K562 (cell line): ENCODE results near the gene MDH2. TPM values are rescaled to one million over a fixed set of nuclear protein-coding genes. Genes with fewer than 3 reads are reported as not detected.

Source experiments
- ATAC-seq: fragments of 200-7000 bp; cut with Tn5 transposase; 3 replicates; pipeline ENCODE4 v1.9.1; 2020; ENCODE audit warnings: moderate library complexity
- BruUV-seq: library from RNA; stranded (reverse); fragments of 400-500 nt; replicated peaks from 2 replicates; lab custom pipeline; 2021; lab: Mats Ljungman, UMichigan
- CTCF ChIA-PET: fragments of 300-600 bp; formaldehyde crosslinking; extraction: SDS; loops from one replicate; lab custom pipeline; 2021; ENCODE audit warnings: low intra/inter-chr PET ratio; lab: Yijun Ruan, JAX
- POLR2A ChIA-PET: fragments of 300-600, 350-650 bp; sonication (Branson Sonifier 250); formaldehyde crosslinking; extraction: SDS; loops from one replicate; lab custom pipeline; 2021; ENCODE audit warnings: antibody characterized with exemption, inconsistent platforms; lab: Yijun Ruan, JAX
- DNase-seq, 4 experiments: peaks; one replicate each; pipeline versions ENCODE4 v3.0.0 to v3.0.0-alpha.2; 2011 to 2018; ENCODE audit warnings: low spot score in 3 of 4, mixed read lengths in 3 of 4; ENCODE audit errors: extremely low read depth in 1 of 4
- FAIRE-seq: peaks from 2 replicates; lab custom pipeline; 2011; peaks lifted over from hg19 to GRCh38; lab: Jason Lieb, UNC
- H2AFZ ChIP-seq: 2 replicates; pipeline ENCODE4 v1.6.0; 2011; ENCODE audit warnings: low read depth, low read length, control low read depth, inconsistent platforms
- H3K27ac ChIP-seq: fragments of 200-600 bp; 3 replicates; pipeline ENCODE4 v1.8.0; 2011; ENCODE audit warnings: low read depth, mild to moderate bottlenecking, control low read depth, inconsistent platforms, low read length, moderate library complexity, mixed read lengths; ENCODE audit errors: extremely low read depth
- H3K27me3 ChIP-seq, 2 experiments: fragments of 300-600 bp in 1 of 2; 2 replicates in 1 of 2; 3 replicates in 1 of 2; pipeline versions ENCODE4 v1.6.0 to v1.8.0; 2011; ENCODE audit warnings: inconsistent platforms in 2 of 2, low read length in 2 of 2, mild to moderate bottlenecking in 1 of 2, mixed read lengths in 1 of 2, moderate library complexity in 1 of 2; ENCODE audit not compliant: control insufficient read depth in 2 of 2, insufficient read depth in 2 of 2
- H3K36me3 ChIP-seq: fragments of 300-600 bp; 3 replicates; pipeline ENCODE4 v1.8.0; 2011; ENCODE audit warnings: mild to moderate bottlenecking, low read length, inconsistent platforms; ENCODE audit not compliant: control insufficient read depth, insufficient read depth
- H3K4me1 ChIP-seq, 2 experiments: fragments of 200-600 bp in 1 of 2; replicated peaks in 1 of 2; 2 replicates in 1 of 2; 3 replicates in 1 of 2; pipeline versions ENCODE4 v1.5.1 to v1.8.0; 2011; ENCODE audit warnings: inconsistent platforms in 2 of 2, low read length in 2 of 2, mild to moderate bottlenecking in 1 of 2, mixed read lengths in 1 of 2, moderate library complexity in 1 of 2; ENCODE audit not compliant: control insufficient read depth in 2 of 2, insufficient read depth in 2 of 2
- H3K4me2 ChIP-seq: 2 replicates; pipeline ENCODE4 v1.6.1; 2011; ENCODE audit warnings: low read length, control low read depth, inconsistent platforms, mixed read lengths; ENCODE audit not compliant: insufficient read depth
- H3K4me3 ChIP-seq: fragments of 200-600 bp; sonication (generic), shearing (Covaris generic); 2 replicates; pipeline ENCODE4 v1.5.1; 2016; ENCODE audit warnings: control low read depth, inconsistent platforms
- H3K79me2 ChIP-seq: fragments of 200-600 bp; 3 replicates; pipeline ENCODE4 v1.8.0; 2011; ENCODE audit warnings: low read length, inconsistent platforms; ENCODE audit not compliant: control insufficient read depth, insufficient read depth
- H3K9ac ChIP-seq, 2 experiments: 2 replicates each; pipeline versions ENCODE4 v1.6.0 to v1.6.1; 2011; ENCODE audit warnings: low read depth in 2 of 2, low read length in 2 of 2, control low read depth in 1 of 2, inconsistent platforms in 1 of 2, mild to moderate bottlenecking in 1 of 2, mixed read lengths in 1 of 2; ENCODE audit not compliant: insufficient read depth in 1 of 2
- H3K9me1 ChIP-seq: one replicate; pipeline ENCODE4 v1.6.0; 2011; ENCODE audit warnings: inconsistent platforms, mild to moderate bottlenecking, low read length, moderate library complexity; ENCODE audit not compliant: control insufficient read depth, insufficient read depth
- H3K9me3 ChIP-seq: replicated peaks from 2 replicates; pipeline ENCODE4 v1.5.1; 2011; ENCODE audit warnings: low read depth, low read length, inconsistent platforms; ENCODE audit not compliant: control insufficient read depth, insufficient read depth
- H4K20me1 ChIP-seq: replicated peaks from 2 replicates; pipeline ENCODE4 v1.6.1; 2011; ENCODE audit warnings: low read length, inconsistent platforms, mixed read lengths; ENCODE audit not compliant: control insufficient read depth, insufficient read depth
- PRDM10 ChIP-seq: fragments of 450-650 bp; IDR thresholded peaks from 2 replicates; pipeline ENCODE4 v1.6.1; 2018; ENCODE audit not compliant: partially characterized antibody
- SPI1 ChIP-seq: IDR thresholded peaks from 2 replicates; pipeline ENCODE4 v1.6.1; 2011; ENCODE audit warnings: low read depth, low read length, control low read depth, borderline replicate concordance
- TAF1 ChIP-seq: IDR thresholded peaks from 2 replicates; pipeline ENCODE4 v1.6.1; 2011; ENCODE audit warnings: mild to moderate bottlenecking, low read length, moderate library complexity; ENCODE audit not compliant: insufficient read depth, control insufficient read depth, severe bottlenecking; ENCODE audit errors: extremely low read depth
- WGBS: fragments of 100-300 bp; shearing (Covaris generic); methylation state at CpG from one replicate; pipeline ENCODE4 v1.1.6; 2016; ENCODE audit warnings: low coverage, mixed read lengths; ENCODE audit not compliant: insufficient coverage; ENCODE audit errors: missing lambda C conversion rate; 5-methylcytosine and 5-hydroxymethylcytosine counted together
- in situ Hi-C: fragments of 300-500 bp; cut with MboI; formaldehyde crosslinking; loops from 4 replicates; pipeline ENCODE4 v1.15.0; 2018; ENCODE audit warnings: inconsistent platforms, mixed read lengths
- intact Hi-C: fragments of 100-400 bp; cut with micrococcal nuclease; formaldehyde crosslinking; loops from 2 replicates; pipeline ENCODE4 v1.14.2; 2022
- polyA plus RNA-seq, 8 experiments: library from polyadenylated mRNA; depleted of rRNA in 4 of 8; stranded (reverse) in 5 of 8; unstranded in 3 of 8; fragments of >200 nt; fragmentation: Nextera tagmentation in 2 of 8; fragmentation: Illumina TruSeq in 1 of 8; extraction: Ambion mirVana in 2 of 8; extraction: Trizol in 1 of 8; gene quantifications; 2 replicates each; pipeline versions ENCODE4 v1.2.1 to v1.2.3, GENCODE V29; 2011 to 2014; ENCODE audit warnings: inconsistent platforms in 1 of 8, missing spikeins in 1 of 8
- total RNA-seq, 7 experiments: library from RNA; depleted of rRNA in 6 of 7; stranded (reverse); fragments of >200 nt in 6 of 7; fragmentation: Illumina TruSeq in 2 of 7; extraction: Trizol in 2 of 7; gene quantifications; 2 replicates each; pipeline versions ENCODE4 v1.2.1 to v1.2.3, GENCODE V29; 2011 to 2021; ENCODE audit warnings: low replicate concordance in 1 of 7

The MDH2 gene
- total and polyA plus RNA-seq, 9 of the 15 experiments (the other 6 are each of a cell fraction or from before 2014, with no cell fraction given), result 106 to 701 (median 242) TPM

GRCh38 chr7:76044375-76044865, 3.5 kb upstream of the MDH2 start:
- Histone ChIP-seq H2AFZ (no peak overlapping the region), H3K4me2 (no peak overlapping the region; the same call in 1 of the 2 replicates), H3K4me1 (peaks cover 17 to 25% of the 10 kb centered on the region in 2 experiments; a peak in 4 of 5 replicates), H3K27ac (no peak overlapping the region), H3K79me2 (peaks cover 55% of the 10 kb centered on the region), H4K20me1 (peaks cover 4% of the 10 kb centered on the region; the same call in 1 of the 2 replicates), H3K36me3 (peaks cover 26% of the 10 kb centered on the region), H3K9ac (peak overlapping the region in 1 of 2 experiments; percentile 11; a peak in 1 of 4 replicates), H3K27me3 (no peaks in the 10 kb centered on the region), H3K9me1 (no peaks in the 10 kb centered on the region), H3K4me3 (no peak overlapping the region), H3K9me3 (no peaks in the 10 kb centered on the region)
- DNase-seq (no peak), FAIRE-seq (no peak), ATAC-seq (no peak)
- in situ Hi-C loops (no loop called here), intact Hi-C loops (no loop called here)
- BruUV-seq, result no TSS peak
- WGBS, result 77% methylated on average over 7 of the region's 7 CpGs
- CTCF ChIA-PET, result no interaction called here
- TF ChIP-seq SPI1 (0 out of 2 replicates have a peak, but pooled peaks have one; percentile 15), PRDM10 (peak; percentile 93), TAF1 (no peak)
- POLR2A ChIA-PET, result interaction anchor here (1.1 kb wide), 2 partner anchors 9 to 201 kb away, joined by 3 to 4 read pairs; no protein-coding TSS in a partner anchor
